IPS-NIHi7 (cell line): ENCODE measurements around the gene COL12A1.

Experiments used
- DNase-seq: peaks from one replicate; pipeline ENCODE4 v3.0.0; 2012; ENCODE audit warnings: mixed read lengths; ENCODE audit errors: extremely low spot score

The COL12A1 gene

GRCh38 chr6:75103431-75103830, 102.4 kb downstream of the COL12A1 start:
- no peak for DNase-seq

- no peak for DNase-seq
Measured at GRCh38 chr6:75102301-75102700, 103.6 kb downstream of the COL12A1 start.

GRCh38 chr6:75101896-75102295, 104.0 kb downstream of the COL12A1 start:
- no peak for DNase-seq

GRCh38 chr6:75098709-75099108, 107.1 kb downstream of the COL12A1 start:
- peak; percentile 15 for DNase-seq

GRCh38 chr6:75096966-75097365, 108.9 kb downstream of the COL12A1 start:
- no peak for DNase-seq

- DNase-seq: no peak
Measured at GRCh38 chr6:75094614-75095200, 111.1 kb downstream of the COL12A1 start.

- DNase-seq: no peak
Measured at GRCh38 chr6:75091467-75092190, 114.2 kb downstream of the COL12A1 start.

- DNase-seq: no peak
Measured at GRCh38 chr6:75090576-75090975, 115.3 kb downstream of the COL12A1 start.

GRCh38 chr6:75089921-75090320, 115.9 kb downstream of the COL12A1 start:
- DNase-seq: no peak

- no peak for DNase-seq
Measured at GRCh38 chr6:75089151-75089897, 116.5 kb downstream of the COL12A1 start.

- no peak for DNase-seq
Measured at GRCh38 chr6:75085931-75086635, 119.8 kb downstream of the COL12A1 start.

- peak; percentile 45 for DNase-seq
Measured at GRCh38 chr6:75084872-75085381, 120.9 kb downstream of the COL12A1 start.

GRCh38 chr6:75084018-75084417, 121.8 kb downstream of the COL12A1 start:
- no peak for DNase-seq

- DNase-seq: no peak
Measured at GRCh38 chr6:75081921-75082320, 123.9 kb downstream of the COL12A1 start.

- no peak for DNase-seq
Measured at GRCh38 chr6:75081047-75081446, 124.8 kb downstream of the COL12A1 start.

- no peak for DNase-seq
Measured at GRCh38 chr6:75079589-75079988, 126.3 kb downstream of the COL12A1 start.

- no peak for DNase-seq
Measured at GRCh38 chr6:75077701-75078100, 128.2 kb downstream of the COL12A1 start.

- DNase-seq: no peak
Measured at GRCh38 chr6:75076009-75076408, 129.8 kb downstream of the COL12A1 start.

GRCh38 chr6:75070244-75070643, 135.6 kb downstream of the COL12A1 start:
- no peak for DNase-seq

GRCh38 chr6:75065523-75065922, 140.3 kb downstream of the COL12A1 start:
- peak; percentile 52 for DNase-seq

GRCh38 chr6:75052491-75052890, 153.4 kb downstream of the COL12A1 start:
- DNase-seq: no peak

- DNase-seq: no peak
Measured at GRCh38 chr6:75049308-75049707, 156.5 kb downstream of the COL12A1 start.
